MM.1S (cell line): ENCODE results near the gene ARL6IP6.

Source experiments
- CTCF ChIP-seq: fragments of 300-600 bp; sonication (generic); IDR thresholded peaks from 2 replicates; pipeline ENCODE4 v1.5.1; 2016; ENCODE audit warnings: antibody characterized with exemption, low read length, mixed read lengths
- EZH2 ChIP-seq: fragments of 300-600 bp; sonication (generic); optimal IDR thresholded peaks from 2 replicates; pipeline ENCODE3; 2017; ENCODE audit warnings: low read depth, mild to moderate bottlenecking, antibody characterized with exemption, low read length, mixed read lengths

- TF ChIP-seq EZH2: no peak
- no peak for TF ChIP-seq CTCF
Observed at GRCh38 chr2:152790883-152791282, 72.5 kb downstream of the ARL6IP6 start.
